ENCODE measurements around the gene MAPK6.

MAPK6 gene

DNA sequence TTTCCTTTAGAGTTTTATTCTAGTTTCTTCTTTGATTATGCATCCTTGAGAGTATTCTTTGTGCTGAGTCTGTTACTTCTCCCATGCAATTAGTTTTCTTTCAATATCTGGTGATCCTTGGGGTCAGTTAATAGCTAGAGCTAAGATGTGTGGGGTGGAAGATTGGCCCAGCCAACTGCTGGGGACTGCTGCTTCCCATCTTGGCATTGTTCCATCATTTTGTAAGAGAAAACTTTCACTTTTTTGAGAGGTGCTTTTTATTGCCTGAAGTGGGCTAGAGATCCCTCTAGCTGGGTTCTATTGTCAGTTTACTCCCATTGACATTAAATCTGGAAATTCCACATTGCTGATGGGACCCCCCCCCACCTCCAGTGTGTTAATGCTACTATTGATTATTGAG lies 78.2 kb downstream of the MAPK6 start:
- no peak for DNase-seq (ENCODE audit: low read depth, low spot score)
- H3K4me3 ChIP-seq (ENCODE audit: low read length): no peak overlapping the region

DNA sequence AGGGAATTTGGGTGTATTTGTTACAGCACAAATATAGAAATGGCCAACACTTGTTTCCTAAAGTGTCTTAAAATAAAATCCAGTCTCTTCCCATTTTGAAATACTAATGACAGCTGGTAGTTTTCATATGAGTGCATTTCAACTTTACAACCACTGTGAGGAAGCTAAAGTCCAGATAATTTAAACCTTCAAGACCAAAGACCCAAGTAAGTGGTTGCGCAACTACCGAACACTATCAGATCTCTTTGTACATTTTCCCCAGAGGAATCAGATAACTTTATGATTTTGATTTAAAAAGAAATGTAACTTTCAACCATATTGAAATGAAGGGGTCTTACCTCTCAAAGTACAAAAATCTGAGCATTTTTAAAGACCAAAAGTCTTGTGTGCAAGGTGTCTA lies 79.3 kb downstream of the MAPK6 start:
- DNase-seq (ENCODE audit: low read depth, low spot score): no peak

DNA sequence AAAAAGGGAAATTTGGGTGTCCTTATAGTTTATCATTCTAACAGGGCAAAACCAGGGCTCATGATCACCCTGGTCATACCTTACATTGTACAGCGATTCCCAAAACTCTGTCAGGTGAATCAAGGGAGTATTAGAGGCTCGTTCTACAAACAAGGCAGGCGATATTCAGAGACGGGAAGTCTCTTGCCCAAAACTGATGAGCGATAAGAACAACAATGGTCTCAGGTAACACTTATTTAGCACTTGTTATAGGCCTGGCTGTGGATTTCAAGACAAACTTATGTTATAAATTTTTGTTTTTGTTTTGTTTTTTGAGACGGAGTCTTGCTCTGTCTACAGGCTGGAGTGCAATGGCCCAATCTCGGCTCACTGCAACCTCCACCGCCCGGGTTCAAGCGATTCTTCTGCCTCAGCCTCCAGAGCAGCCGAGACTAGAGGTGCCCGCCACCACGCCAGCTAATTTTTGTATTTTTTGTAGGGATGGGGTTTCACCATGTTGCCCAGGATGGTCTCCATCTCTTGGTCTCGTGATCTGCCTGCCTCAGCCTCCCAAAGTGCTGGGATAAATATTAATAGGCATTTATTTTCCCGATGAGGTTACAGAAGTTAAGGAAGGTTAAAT lies 80.7 kb downstream of the MAPK6 start:
- H3K4me3 ChIP-seq (ENCODE audit: low read length): no peak overlapping the region
- no peak for DNase-seq (ENCODE audit: low read depth, low spot score)

More for the DNA sequence above, 79.3 kb downstream of the MAPK6 start:
- no peak overlapping the region for H3K4me3 ChIP-seq (ENCODE audit: low read length)

DNA sequence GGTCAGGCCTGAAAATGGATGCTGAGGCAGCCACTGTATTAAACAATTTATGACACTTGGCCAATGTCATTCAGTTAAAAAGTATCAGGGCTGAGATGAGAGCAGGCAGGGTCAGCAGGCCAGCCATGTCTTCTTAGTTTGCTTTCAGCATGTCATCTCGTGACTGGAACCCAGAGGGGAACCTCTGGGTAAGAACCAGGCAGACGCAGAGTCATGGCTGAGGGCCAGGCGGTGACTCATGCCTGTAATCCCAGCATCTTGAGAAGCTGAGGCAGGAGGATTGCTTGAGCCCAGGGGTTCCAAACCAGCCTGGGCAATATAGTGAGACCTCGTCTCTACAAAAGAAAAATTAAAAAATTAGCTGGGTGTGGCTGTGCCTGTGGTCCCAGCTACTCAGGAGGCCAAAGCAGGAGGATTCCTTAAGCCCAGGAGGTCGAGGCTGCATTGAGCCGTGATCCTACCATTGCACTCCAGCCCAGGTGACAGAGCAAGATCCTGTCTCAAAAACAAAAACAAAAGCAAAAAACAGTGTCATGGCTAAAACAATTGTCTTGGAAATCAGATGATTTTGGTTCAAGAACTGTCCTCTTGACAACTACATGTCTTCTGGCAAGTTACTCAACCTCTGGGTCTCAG lies 81.9 kb downstream of the MAPK6 start:
- no peak for DNase-seq (ENCODE audit: low read depth, low spot score)
- H3K4me3 ChIP-seq (ENCODE audit: low read length): no peak overlapping the region

DNA sequence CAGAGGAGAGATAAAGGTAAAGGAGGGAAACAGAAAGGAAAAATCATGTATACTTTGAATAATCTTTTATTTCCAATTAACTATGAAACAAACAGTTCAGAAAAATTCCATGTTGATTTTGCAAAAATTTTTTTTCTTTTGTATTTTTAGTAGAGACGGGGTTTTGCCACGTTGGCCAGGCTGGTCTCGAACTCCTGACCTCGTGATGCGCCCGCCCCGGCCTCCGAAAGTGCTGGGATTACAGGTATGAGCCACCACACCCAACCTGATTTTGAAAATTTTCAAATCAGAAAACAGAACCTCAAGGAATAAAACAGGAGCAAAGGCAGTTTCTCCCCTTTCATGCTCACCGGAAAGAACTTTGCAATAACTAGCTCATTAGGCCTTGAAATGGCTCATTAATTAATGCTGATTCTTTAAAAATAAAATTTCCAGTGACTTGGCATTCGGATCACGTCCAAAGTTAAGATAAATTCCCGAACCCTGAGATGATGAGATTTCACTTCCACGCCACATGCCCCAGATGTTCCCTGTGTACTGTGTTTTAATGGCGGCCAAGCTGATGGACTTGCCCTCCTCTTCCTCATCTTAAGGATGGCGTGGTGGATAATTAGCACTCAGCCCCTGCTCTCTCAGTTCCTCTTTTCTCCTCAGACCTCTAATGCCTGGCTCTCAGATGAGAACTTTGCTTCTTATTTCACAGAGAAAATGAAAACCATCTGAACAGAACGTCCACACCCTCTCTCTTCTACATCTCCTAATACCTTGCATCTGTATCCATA lies 82.7 kb downstream of the MAPK6 start:
- no peak overlapping the region for H3K4me3 ChIP-seq (ENCODE audit: low read length)
- DNase-seq (ENCODE audit: low read depth, low spot score): no peak

DNA sequence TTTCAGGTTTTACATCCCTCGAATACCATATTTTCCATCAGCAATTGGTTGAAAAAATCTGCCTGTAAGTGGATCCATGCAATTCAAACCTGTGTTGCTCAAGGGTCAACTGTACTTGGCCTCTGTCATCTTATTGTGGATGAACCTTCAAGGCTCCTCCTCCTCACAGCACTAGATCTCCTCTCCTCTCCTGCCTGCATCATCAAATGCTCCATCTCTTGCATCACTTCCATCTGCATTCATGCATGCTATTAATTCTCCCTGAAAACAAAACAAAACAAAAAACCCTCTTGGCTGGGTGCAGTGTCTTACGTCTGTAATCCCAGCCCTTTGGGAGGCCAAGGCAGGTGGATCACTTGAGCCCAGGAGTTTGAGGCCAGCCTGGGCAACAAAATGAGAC lies 83.4 kb downstream of the MAPK6 start:
- H3K4me3 ChIP-seq (ENCODE audit: low read length): no peak overlapping the region
- DNase-seq (ENCODE audit: low read depth, low spot score): no peak

DNA sequence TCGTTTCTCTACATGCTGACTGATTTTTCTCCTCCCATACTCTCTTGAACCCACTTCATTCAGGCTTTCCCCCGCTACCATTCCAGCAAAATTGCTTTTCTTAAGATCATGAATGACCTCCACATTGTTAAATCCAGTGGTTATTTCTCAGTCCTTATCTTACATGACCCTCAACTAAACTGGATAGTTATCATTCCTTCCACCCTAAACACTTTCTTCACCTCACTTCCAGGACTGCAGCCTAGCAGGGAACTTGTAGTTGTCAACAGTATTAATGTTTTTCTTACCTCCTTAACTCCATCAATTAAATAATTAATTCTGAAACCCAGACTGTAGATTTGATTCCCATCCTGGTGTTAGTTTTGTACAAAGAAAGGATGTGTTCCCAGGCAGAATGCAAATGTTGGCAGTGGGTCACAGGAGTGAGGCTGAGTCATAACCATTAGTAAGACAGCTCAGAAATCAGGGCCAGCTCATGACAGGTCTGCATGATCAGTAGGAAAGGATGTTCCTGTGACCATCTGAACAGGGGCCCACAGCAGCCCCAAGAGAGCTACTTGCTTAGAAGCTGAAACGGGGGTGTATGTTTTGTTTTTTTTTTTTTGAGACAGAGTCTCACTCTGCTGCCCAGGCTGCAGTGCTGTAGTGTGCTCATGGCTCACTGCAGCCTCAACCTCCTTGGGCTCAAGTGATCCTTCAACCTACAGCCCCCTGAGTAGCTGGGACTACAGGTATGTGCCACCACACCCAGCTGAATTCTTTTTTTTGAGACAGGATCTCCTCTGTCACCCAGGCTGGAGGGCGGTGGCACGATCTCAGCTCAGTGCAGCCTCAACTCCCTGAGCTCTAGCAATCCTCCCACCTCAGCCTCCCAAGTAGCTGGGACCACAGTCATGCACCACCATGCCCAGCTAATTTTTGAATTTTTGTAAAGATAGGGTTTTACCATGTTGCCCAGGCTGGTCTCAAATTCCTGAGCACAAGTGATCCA lies 84.5 kb downstream of the MAPK6 start:
- no peak for DNase-seq (ENCODE audit: low read depth, low spot score)
- H3K4me3 ChIP-seq (ENCODE audit: low read length): no peak overlapping the region

DNA sequence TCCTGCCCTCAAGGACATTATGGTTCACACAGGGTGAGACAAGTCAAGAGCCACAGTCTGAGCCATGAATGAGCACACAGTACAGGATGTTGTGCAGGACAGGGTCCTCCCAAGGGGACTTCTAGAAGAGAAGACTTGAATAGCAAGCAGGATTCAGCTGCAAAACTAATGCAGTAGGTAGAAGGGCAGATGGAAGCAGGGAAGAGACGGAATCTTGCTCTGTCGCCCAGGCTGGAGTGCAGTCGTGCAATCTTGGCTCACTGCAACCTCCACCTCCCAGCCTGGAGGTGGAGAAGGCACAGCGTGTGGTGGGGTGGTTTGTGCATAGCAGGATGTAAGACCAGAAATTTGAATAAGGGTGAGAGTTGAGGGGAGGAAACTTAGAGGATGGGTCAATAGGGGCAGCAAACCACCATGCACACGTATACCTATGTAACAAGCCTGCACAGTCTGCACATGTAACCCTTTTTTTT lies 85.5 kb downstream of the MAPK6 start:
- no peak overlapping the region for H3K4me3 ChIP-seq (ENCODE audit: low read length)
- DNase-seq (ENCODE audit: low read depth, low spot score): no peak

DNA sequence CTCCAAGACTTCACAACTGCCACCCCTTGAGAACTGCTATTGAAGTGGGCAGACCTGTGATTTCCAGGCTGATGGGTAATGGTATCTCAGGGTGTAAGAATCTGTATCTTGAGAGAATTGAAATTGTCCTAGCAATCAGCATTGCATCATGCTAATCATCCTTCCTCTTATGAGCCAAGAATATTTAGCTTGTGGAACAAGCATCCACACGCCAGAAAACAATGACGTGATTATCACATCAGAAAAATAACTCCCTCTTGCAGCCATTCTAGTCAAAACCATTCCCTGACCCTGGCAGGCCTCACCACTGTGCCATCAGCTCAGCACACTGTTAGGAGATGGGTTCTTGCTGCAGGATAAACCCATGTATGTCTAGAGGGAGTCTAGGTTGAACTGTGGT lies 86.8 kb downstream of the MAPK6 start:
- no peak for DNase-seq (ENCODE audit: low read depth, low spot score)
- H3K4me3 ChIP-seq (ENCODE audit: low read length): no peak overlapping the region

DNA sequence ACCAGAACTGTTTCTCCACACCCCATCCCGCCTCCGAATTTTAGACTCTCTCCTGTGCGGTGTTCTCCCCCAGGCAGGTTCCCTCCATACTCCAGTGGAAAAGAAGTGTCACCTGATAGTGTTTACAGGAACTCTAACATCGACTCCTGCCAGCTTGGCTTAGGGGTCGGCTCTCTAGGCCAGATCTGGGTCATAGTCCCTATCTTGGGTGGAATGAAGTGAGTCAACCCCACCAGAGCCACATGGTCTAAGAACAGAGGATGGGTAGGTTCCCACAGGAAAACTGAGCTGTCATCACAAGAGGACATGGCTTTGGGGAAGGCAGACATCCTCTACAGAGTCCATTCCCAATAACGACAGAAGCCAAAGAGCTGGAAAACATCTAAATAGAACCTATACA lies 87.6 kb downstream of the MAPK6 start:
- H3K4me3 ChIP-seq (ENCODE audit: low read length): no peak overlapping the region
- DNase-seq (ENCODE audit: low read depth, low spot score): no peak

DNA sequence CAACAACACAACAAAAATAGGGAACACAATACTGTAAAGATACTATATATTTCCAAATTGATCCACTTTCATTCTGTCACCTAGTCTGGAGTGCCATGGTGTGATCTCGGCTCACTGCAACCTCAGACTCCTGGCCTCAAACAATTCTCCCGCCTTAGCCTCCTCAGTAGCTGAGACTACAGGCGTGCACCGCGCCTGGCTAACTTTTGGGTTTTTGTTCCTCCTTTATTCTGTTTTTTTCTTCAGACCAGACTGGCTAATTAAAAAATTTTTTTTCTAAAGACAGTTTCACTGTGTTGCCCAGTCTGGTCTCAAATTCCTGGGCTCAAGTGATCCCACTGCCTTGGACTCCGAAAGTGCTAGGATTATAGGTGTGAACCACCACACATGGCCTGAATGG lies 88.2 kb downstream of the MAPK6 start:
- DNase-seq (ENCODE audit: low read depth, low spot score): no peak
- no peak overlapping the region for H3K4me3 ChIP-seq (ENCODE audit: low read length)

DNA sequence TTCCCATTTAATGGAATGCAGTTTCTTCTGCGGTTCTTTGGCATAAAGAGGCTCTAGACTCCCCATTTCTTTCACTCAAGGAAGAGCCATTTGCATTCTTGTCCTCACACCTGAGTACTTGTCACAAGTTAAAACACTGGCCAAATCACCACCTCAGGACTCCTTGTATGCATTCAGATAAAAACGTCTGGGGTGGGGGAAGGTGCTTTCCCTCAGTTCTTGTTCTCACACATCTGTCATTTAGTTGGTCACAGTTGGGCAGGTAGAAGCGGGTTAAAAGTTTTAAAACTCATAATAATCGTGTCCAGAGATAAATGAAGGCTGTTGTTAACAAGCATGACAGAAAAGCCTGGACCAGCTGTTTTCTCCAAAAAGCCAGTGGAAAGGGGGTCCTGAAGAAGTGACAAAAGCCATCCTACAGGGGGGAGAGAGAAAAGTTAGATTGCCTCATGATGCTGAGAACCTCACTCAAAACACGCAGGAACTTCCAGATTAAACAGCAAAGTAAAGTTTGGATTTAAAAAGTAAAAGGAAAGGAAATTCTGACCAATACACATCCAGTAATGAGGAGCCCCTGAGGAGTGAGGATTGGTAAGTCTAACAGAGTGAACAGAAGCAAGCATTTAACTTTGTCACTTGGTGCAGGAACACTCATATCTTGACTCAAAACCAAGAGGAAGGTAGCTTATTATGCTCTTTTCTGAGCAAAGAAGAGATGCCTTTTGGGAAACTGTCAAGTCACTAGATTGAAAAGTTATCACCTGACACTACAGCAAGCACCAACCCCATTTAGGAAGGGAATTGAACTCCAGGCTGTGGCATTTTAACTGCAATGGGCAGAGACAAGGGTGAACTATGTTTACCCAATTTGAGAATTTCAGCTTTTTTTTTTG lies 90.8 kb downstream of the MAPK6 start:
- DNase-seq (ENCODE audit: low read depth, low spot score): no peak

DNA sequence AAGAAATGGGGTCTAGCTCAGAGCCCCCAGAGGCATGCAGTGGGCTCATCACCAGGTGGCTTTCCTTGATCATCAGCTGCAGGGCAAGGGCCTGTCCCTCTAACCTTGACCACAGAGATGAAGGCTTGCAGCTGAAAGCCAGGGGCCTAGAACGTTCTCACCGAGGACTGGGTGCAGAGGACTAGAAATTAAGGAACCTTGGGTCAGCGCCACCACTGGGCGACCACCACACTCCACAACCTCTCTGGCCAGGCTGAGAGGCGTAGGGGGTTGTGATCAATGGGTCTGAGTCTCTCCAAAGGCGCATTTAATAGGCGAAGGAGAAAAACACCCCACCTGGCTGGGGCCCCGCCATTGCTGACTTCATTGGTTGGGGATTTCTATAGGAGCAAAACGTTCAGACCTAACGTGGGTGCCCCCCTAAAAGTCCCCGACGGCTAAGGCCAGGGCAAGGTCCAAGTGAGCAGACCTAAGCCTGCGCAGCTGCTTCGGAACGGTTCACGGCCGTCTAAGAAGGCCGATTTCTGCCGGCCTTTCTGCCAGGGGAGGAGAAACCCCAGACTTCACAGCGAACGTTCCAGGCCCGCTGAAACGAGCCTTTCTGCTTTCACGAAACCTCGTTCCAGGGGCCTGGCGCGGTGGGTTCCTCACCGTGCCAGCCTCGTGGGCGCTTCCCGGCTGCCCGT lies 92.6 kb downstream of the MAPK6 start:
- H3K4me3 ChIP-seq (ENCODE audit: low read length): no peak overlapping the region
- DNase-seq (ENCODE audit: low read depth, low spot score): no peak

More for the DNA sequence above, 90.8 kb downstream of the MAPK6 start:
- H3K4me3 ChIP-seq (ENCODE audit: low read length): no peak overlapping the region

DNA sequence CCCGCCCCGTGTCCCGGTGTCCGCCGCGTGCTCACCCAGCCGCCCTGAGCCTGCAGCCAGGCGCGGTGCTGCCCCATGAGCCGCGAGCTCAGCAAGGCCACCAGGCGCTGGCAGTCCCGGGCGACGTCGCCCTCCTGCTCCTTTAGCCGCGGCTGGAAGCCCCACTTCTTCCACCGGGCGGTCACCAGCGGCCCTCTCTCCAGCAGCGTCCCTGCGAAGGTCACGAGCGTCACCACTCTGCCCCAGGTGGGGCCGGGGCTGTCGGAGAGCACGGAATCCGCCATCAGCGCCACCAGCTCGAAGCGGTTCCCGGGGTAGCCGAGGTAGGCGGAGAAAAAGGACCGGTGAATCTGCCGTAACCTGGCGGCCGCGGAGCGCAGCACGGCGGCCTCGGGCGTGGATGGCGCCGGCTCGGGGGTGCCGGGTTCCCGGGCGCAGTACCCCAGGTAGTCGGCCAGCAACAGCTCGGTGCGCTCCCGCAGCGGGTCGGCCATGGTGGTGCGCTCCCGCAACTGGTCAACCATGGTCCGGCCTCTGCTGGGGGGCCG lies 93.3 kb downstream of the MAPK6 start:
- DNase-seq (ENCODE audit: low read depth, low spot score): no peak
- H3K4me3 ChIP-seq (ENCODE audit: low read length): no peak overlapping the region

DNA sequence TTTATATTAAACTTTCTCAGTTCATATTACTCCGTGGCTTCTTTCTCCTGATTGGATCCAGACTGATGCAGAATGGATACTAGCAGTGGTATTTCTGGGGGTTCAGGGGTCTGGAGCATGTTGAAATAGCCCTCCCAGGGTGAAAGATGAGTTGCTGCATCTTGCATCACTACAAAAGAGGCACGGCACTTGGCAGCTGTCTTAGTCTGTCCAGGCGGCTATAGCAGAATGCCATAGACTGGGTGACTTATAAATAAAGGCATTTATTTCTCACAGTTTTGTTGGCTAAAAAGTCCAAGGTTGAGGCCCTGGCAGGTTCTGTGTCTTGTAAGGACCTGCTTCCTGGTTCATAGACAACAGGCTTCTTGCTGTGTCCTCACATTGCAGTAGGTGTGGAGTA lies 94.2 kb downstream of the MAPK6 start:
- H3K4me3 ChIP-seq (ENCODE audit: low read length): no peak overlapping the region
- no peak for DNase-seq (ENCODE audit: low read depth, low spot score)

DNA sequence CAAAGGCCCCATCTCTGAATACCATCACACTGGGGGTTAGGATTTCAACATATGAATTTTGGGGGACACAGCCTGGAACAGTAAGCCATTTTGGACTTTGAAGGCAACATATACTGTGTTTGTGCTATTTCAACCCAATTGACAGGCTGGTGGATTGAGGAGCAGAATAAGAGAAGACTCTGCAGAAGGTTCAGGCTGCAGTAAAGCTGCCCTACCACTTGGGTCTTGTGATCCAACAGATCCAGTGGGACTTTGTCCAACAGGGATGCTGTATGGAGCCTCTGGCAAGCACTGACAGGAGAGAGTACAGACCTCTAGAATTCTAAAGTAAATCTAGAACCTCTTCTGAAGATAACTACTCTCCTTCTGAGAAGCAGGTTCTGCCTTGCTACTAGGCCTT lies 94.7 kb downstream of the MAPK6 start:
- DNase-seq (ENCODE audit: low read depth, low spot score): no peak
- H3K4me3 ChIP-seq (ENCODE audit: low read length): no peak overlapping the region

DNA sequence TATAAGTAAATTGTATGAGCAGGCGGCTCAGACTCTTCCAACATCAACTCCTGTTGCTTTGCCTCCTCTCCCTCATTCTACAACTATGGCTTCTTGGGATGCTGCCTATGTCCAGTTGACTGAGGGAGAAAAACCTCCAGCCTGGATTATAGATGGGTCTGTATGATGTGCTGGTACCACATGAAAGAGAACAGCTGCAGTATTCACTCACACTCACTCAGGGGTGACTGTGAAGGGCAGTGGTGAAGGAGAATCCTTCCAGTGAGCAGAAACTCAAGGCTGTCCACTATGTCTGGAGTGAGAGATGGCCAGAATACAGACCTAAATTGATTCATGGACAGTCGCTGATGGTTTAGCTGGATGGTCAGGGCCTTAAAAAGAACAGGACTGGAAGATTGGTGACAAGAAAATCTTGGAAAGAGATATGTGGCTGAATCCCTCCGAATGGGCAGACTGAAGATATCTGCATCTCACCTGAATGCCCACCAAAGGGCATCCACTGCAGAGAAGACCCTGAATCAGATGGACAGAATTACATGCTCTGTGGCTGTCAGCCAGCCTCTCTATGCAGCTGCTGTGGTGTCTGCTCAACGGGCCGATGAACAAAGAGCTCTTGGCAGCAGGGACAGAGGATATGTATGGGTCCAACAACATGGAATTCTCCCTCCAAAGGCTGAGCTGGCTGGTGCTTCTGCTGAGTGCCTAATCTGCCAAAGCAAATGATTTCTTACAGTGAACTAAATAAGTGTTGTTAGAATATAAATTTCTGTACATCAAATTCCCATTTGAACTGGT lies 95.4 kb downstream of the MAPK6 start:
- no peak for DNase-seq (ENCODE audit: low read depth, low spot score)
- no peak overlapping the region for H3K4me3 ChIP-seq (ENCODE audit: low read length)
